Aorta (tissue), 5 donors: ENCODE data around the gene BLTP2. TPM values are rescaled to one million over a fixed set of nuclear protein-coding genes. Genes with fewer than 3 reads are reported as not detected.
"Not testable (repeated sequence)": the region's sequence is repeated elsewhere in the genome, so short reads cannot be mapped to it uniquely, and the experiment has no call there.

ENCODE experiments used
- ATAC-seq: fragments of 200-7000 bp; cut with Tn5 transposase; one replicate; pipeline ENCODE4 v1.9.1; 2022; ENCODE audit warnings: moderate library complexity; ENCODE audit not compliant: low FRiP score
- DNase-seq, 2 donors: peaks; one replicate each; pipeline ENCODE4 v3.0.0-alpha.2; 2020
- H3K27ac ChIP-seq, 2 donors: one replicate each; pipeline ENCODE4 v1.5.1; 2013; ENCODE audit warnings: low read length in 2 of 2, mild to moderate bottlenecking in 2 of 2, moderate library complexity in 2 of 2, control low read depth in 1 of 2, inconsistent platforms in 1 of 2, low read depth in 1 of 2
- H3K27me3 ChIP-seq, 2 donors: one replicate each; pipeline ENCODE4 v1.6.1; 2013; ENCODE audit warnings: control low read depth in 1 of 2, low read length in 1 of 2, mild to moderate bottlenecking in 1 of 2, moderate library complexity in 1 of 2; ENCODE audit not compliant: insufficient read depth in 2 of 2, control insufficient read depth in 1 of 2
- H3K36me3 ChIP-seq, 2 donors: one replicate each; pipeline ENCODE4 v1.6.1; 2013; ENCODE audit warnings: control low read depth in 1 of 2, low read length in 1 of 2, mild to moderate bottlenecking in 1 of 2; ENCODE audit not compliant: insufficient read depth in 2 of 2, control insufficient read depth in 1 of 2
- H3K4me1 ChIP-seq, 2 donors: one replicate each; pipeline ENCODE4 v1.6.1; 2013; ENCODE audit warnings: low read length in 2 of 2, control low read depth in 1 of 2, mild to moderate bottlenecking in 1 of 2, moderate library complexity in 1 of 2; ENCODE audit not compliant: insufficient read depth in 2 of 2, control insufficient read depth in 1 of 2
- H3K4me3 ChIP-seq, 2 donors: one replicate each; pipeline ENCODE4 v1.5.1; 2013; ENCODE audit warnings: low read length in 2 of 2, control low read depth in 1 of 2, mild to moderate bottlenecking in 1 of 2
- H3K9me3 ChIP-seq: one replicate; pipeline ENCODE4 v1.6.1; 2013; ENCODE audit warnings: mild to moderate bottlenecking, low read length; ENCODE audit not compliant: control insufficient read depth
- WGBS, 2 donors: extraction: QIAGEN DNeasy Blood & Tissue Kit; methylation state at CpG; one replicate each; pipeline ENCODE4 v1.1.7; 2013; 5-methylcytosine and 5-hydroxymethylcytosine counted together
- intact Hi-C, 2 donors: fragments of 100-400 bp; cut with DNase I; formaldehyde crosslinking; loops; one replicate each; pipeline versions ENCODE4 v1.14.2 to v1.15.0; 2022
- polyA plus RNA-seq, 2 donors: library from polyadenylated mRNA; stranded (reverse); fragments of 200-250 nt; gene quantifications; one replicate each; pipeline ENCODE4 v1.2.3, GENCODE V29; 2013
- total RNA-seq, 2 donors: library from RNA; stranded (reverse); fragmentation: NEBNext Ultra II Directional; extraction: Animal tissue kit (Norgen Biotek cat#: 25700); gene quantifications; one replicate each; pipeline ENCODE4 v1.2.1, GENCODE V29; 2021
- donor health status: healthy with polysubstance abuse.
- donor health status: Bipolar disorder and iron deficiency.
- donor health status: DM: no; HTN: no; CAD: no.
- donor health status: DM: no; HTN: no; CAD: no.
- donor health status: DM: yes; HTN: yes; CAD: no.

The BLTP2 gene
- total and polyA plus RNA-seq, 4 donors: 27.7 to 135 (median 64.2) TPM

- no peak overlapping the region for H3K4me3 ChIP-seq
- intact Hi-C loops: no loop called here
- H3K36me3 ChIP-seq: peaks cover 8 to 26% of the 10 kb centered on the region in 2 donors
- ATAC-seq (no peak), DNase-seq (no peak)
- WGBS, 2 donors: 35 to 48% methylated on average over 3 of the region's 3 CpGs
- H3K9me3 ChIP-seq: no peaks in the 10 kb centered on the region
- no peaks in the 10 kb centered on the region for H3K27me3 ChIP-seq
- no peak overlapping the region for H3K27ac ChIP-seq
- H3K4me1 ChIP-seq: no peaks in the 10 kb centered on the region
Measured at GRCh38 chr17:28675490-28675889, 30.5 kb upstream of the BLTP2 start.

- Histone ChIP-seq H3K27me3 (no peaks in the 10 kb centered on the region), H3K27ac (no peak overlapping the region), H3K4me1 (no peaks in the 10 kb centered on the region), H3K36me3 (peaks cover 4 to 13% of the 10 kb centered on the region in 2 donors), H3K9me3 (no peaks in the 10 kb centered on the region), H3K4me3 (no peak overlapping the region)
- ATAC-seq (no peak), DNase-seq (no peak)
- WGBS, 2 donors: 93 to 97% methylated on average over 1 of the region's 1 CpG
- intact Hi-C loops: no loop called here
Measured at GRCh38 chr17:28669918-28670317, 25.0 kb upstream of the BLTP2 start.

GRCh38 chr17:28667870-28668269 is 22.9 kb upstream of the BLTP2 start:
- no peaks in the 10 kb centered on the region for H3K27me3 ChIP-seq

GRCh38 chr17:28665994-28666393 is 21.0 kb upstream of the BLTP2 start:
- WGBS, 2 donors: 62 to 69% methylated on average over 2 of the region's 2 CpGs
- peaks cover 0 to 3% of the 10 kb centered on the region in 2 donors for H3K4me1 ChIP-seq
- ATAC-seq (no peak), DNase-seq (no peak)
- intact Hi-C loops: no loop called here
- H3K9me3 ChIP-seq: no peaks in the 10 kb centered on the region
- no peaks in the 10 kb centered on the region for H3K27me3 ChIP-seq
- no peak overlapping the region for H3K27ac ChIP-seq
- H3K36me3 ChIP-seq: peaks cover 0 to 2% of the 10 kb centered on the region in 2 donors
- H3K4me3 ChIP-seq: no peak overlapping the region

More at GRCh38 chr17:28667870-28668269, 22.9 kb upstream of the BLTP2 start:
- Histone ChIP-seq H3K4me3 (no peak overlapping the region), H3K36me3 (peaks cover 0 to 2% of the 10 kb centered on the region in 2 donors), H3K27ac (no peak overlapping the region), H3K4me1 (peaks cover 0 to 3% of the 10 kb centered on the region in 2 donors), H3K9me3 (no peaks in the 10 kb centered on the region)
- 81 to 84% methylated on average over 1 of the region's 1 CpG for WGBS, 2 donors
- no peak for ATAC-seq
- intact Hi-C loops: no loop called here
- no peak for DNase-seq

- no peak for ATAC-seq
- Histone ChIP-seq H3K27me3 (no peaks in the 10 kb centered on the region), H3K9me3 (no peaks in the 10 kb centered on the region), H3K4me3 (no peak overlapping the region), H3K27ac (no peak overlapping the region), H3K4me1 (peaks cover 0 to 3% of the 10 kb centered on the region in 2 donors), H3K36me3 (peaks cover 0 to 2% of the 10 kb centered on the region in 2 donors)
- no peak for DNase-seq
- intact Hi-C loops: loop anchor here in 1 of 2 donors (5.0 kb wide), 1 partner anchor 49 kb away; the partner anchor contains the start of gene PROCA1
Measured at GRCh38 chr17:28663723-28664122, 18.8 kb upstream of the BLTP2 start.

- no peaks in the 10 kb centered on the region for H3K27me3 ChIP-seq
- no peak for DNase-seq
- intact Hi-C loops: loop anchor here in 1 of 2 donors (5.0 kb wide), 1 partner anchor 50 kb away; the partner anchor contains the start of gene PROCA1
- no peaks in the 10 kb centered on the region for H3K9me3 ChIP-seq
- peak overlapping the region; percentile 65 to 94 for H3K4me3 ChIP-seq
- 0 to 1% methylated on average over 10 of the region's 10 CpGs for whole genome bisulfite sequencing, 2 donors
- peaks cover 0 to 3% of the 10 kb centered on the region in 2 donors for H3K4me1 ChIP-seq
- ATAC-seq: no peak
- H3K36me3 ChIP-seq: no peaks in the 10 kb centered on the region
- peak overlapping the region; percentile 23 to 97 for H3K27ac ChIP-seq
Measured at GRCh38 chr17:28662527-28662829, 17.5 kb upstream of the BLTP2 start.

- ATAC-seq (peak; percentile 98), DNase-seq (peak; percentile 93 to 98)
- Histone ChIP-seq H3K27ac (peak within 1 kb of the TSS; percentile 23 to 97), H3K4me3 (peak within 1 kb of the TSS; percentile 65 to 94), H3K4me1 (peaks cover 0 to 3% of the 10 kb centered on the region in 2 donors), H3K36me3 (no peaks in the 10 kb centered on the region), H3K9me3 (no peaks in the 10 kb centered on the region), H3K27me3 (no peaks in the 10 kb centered on the region)
- intact Hi-C loops: loop anchor here in 1 of 2 donors (5.0 kb wide), 1 partner anchor 50 kb away; the partner anchor contains the start of gene PROCA1
- 0% methylated on average over 65 to 66 of the region's 66 CpGs for WGBS, 2 donors
Measured at GRCh38 chr17:28661635-28662526, 16.9 kb upstream of the BLTP2 start, which contains the start of the genes SDF2 and SUPT6H. Gene SDF2, minus strand, starts transcription at chr17:28661906. Its CDS starts 30 bp downstream, at chr17:28661876. Gene SUPT6H, plus strand, starts transcription at chr17:28662205. Its CDS starts 11,197 bp downstream, at chr17:28673402.

GRCh38 chr17:28659497-28659881 is 14.5 kb upstream of the BLTP2 start:
- ATAC-seq, DNase-seq, H3K4me1 ChIP-seq, H3K36me3 ChIP-seq, intact Hi-C loops, H3K9me3 ChIP-seq, H3K4me3 ChIP-seq, H3K27me3 ChIP-seq, H3K27ac ChIP-seq: not testable (repeated sequence)
- 97 to 99% methylated on average over 22 to 23 of the region's 23 CpGs for WGBS, 2 donors
